ENCODE data around the gene ANKH.

The ANKH gene

GRCh38 chr5:14895301-14895700 lies 23.7 kb upstream of the ANKH start:
- Histone ChIP-seq H2AK5ac (ENCODE audit: low read length) (no peak overlapping the region), H3K4me1 (ENCODE audit: control insufficient read depth, low read depth, low read length) (no peaks in the 10 kb centered on the region), H3K27me3 (ENCODE audit: insufficient read depth, low read length, poor library complexity) (no peaks in the 10 kb centered on the region), H3K4ac (ENCODE audit: low read depth, low read length) (no peak overlapping the region), H4K5ac (ENCODE audit: low read length) (no peak overlapping the region), H3K79me1 (ENCODE audit: low read length) (no peaks in the 10 kb centered on the region), H3K9ac (ENCODE audit: low read length) (no peak overlapping the region), H3K27ac (ENCODE audit: low read depth, low read length) (no peak overlapping the region), H3K4me3 (ENCODE audit: low read length) (no peak overlapping the region), H2BK120ac (ENCODE audit: low read depth, low read length) (no peak overlapping the region), H3K23ac (ENCODE audit: low read length) (no peak overlapping the region), H3K79me2 (ENCODE audit: control insufficient read depth, insufficient read depth, low read length) (no peaks in the 10 kb centered on the region), H2BK15ac (replicated peaks; ENCODE audit: low read depth) (no peak overlapping the region), H3K4me2 (ENCODE audit: low read length) (no peak overlapping the region), H4K8ac (ENCODE audit: low read depth, low read length) (no peak overlapping the region), H3K18ac (ENCODE audit: low read length) (no peak overlapping the region), H2BK5ac (ENCODE audit: low read length) (no peak overlapping the region), H3K56ac (ENCODE audit: low read length) (no peak overlapping the region), H3K36me3 (ENCODE audit: control insufficient read depth, insufficient read depth, low read length) (no peaks in the 10 kb centered on the region)
- no peak for DNase-seq
- no CpG with 5 or more reads among the region's 6 CpGs for WGBS (ENCODE audit: extremely low coverage, insufficient coverage, low lambda C conversion rate)

- Histone ChIP-seq H4K8ac (ENCODE audit: low read depth, low read length) (no peak overlapping the region), H3K56ac (ENCODE audit: low read length) (no peak overlapping the region), H3K4me3 (ENCODE audit: low read length) (no peak overlapping the region), H3K4me1 (ENCODE audit: control insufficient read depth, low read depth, low read length) (no peaks in the 10 kb centered on the region), H2BK120ac (ENCODE audit: low read depth, low read length) (no peak overlapping the region), H3K27ac (ENCODE audit: low read depth, low read length) (no peak overlapping the region), H4K5ac (ENCODE audit: low read length) (no peak overlapping the region), H3K79me1 (ENCODE audit: low read length) (no peaks in the 10 kb centered on the region), H3K36me3 (ENCODE audit: control insufficient read depth, insufficient read depth, low read length) (no peaks in the 10 kb centered on the region), H3K4me2 (ENCODE audit: low read length) (no peak overlapping the region), H3K23ac (ENCODE audit: low read length) (no peak overlapping the region), H2AK5ac (ENCODE audit: low read length) (no peak overlapping the region), H2BK15ac (replicated peaks; ENCODE audit: low read depth) (no peak overlapping the region), H3K4ac (ENCODE audit: low read depth, low read length) (no peak overlapping the region), H3K27me3 (ENCODE audit: insufficient read depth, low read length, poor library complexity) (no peaks in the 10 kb centered on the region), H3K18ac (ENCODE audit: low read length) (no peak overlapping the region), H3K79me2 (ENCODE audit: control insufficient read depth, insufficient read depth, low read length) (no peaks in the 10 kb centered on the region), H3K9ac (ENCODE audit: low read length) (no peak overlapping the region), H2BK5ac (ENCODE audit: low read length) (no peak overlapping the region)
- DNase-seq, result no peak
- WGBS (ENCODE audit: extremely low coverage, insufficient coverage, low lambda C conversion rate), result no CpG with 5 or more reads among the region's 3 CpGs
Observed at GRCh38 chr5:14894748-14895147, 23.2 kb upstream of the ANKH start.

GRCh38 chr5:14893381-14893780 lies 21.8 kb upstream of the ANKH start:
- no peaks in the 10 kb centered on the region for H3K4me1 ChIP-seq (ENCODE audit: control insufficient read depth, low read depth, low read length)
- H3K79me1 ChIP-seq (ENCODE audit: low read length), result no peaks in the 10 kb centered on the region
- no peak overlapping the region for H4K5ac ChIP-seq (ENCODE audit: low read length)
- H4K8ac ChIP-seq (ENCODE audit: low read depth, low read length), result no peak overlapping the region
- H3K27me3 ChIP-seq (ENCODE audit: insufficient read depth, low read length, poor library complexity), result no peaks in the 10 kb centered on the region
- no peak overlapping the region for H3K4ac ChIP-seq (ENCODE audit: low read depth, low read length)
- H3K23ac ChIP-seq (ENCODE audit: low read length), result no peak overlapping the region
- H3K27ac ChIP-seq (ENCODE audit: low read depth, low read length), result no peak overlapping the region
- no peak overlapping the region for H3K9ac ChIP-seq (ENCODE audit: low read length)
- no peak overlapping the region for H2BK15ac ChIP-seq (replicated peaks; ENCODE audit: low read depth)
- no peak overlapping the region for H2BK5ac ChIP-seq (ENCODE audit: low read length)
- no peak overlapping the region for H2BK120ac ChIP-seq (ENCODE audit: low read depth, low read length)
- H2AK5ac ChIP-seq (ENCODE audit: low read length), result no peak overlapping the region
- no peak overlapping the region for H3K18ac ChIP-seq (ENCODE audit: low read length)
- DNase-seq, result no peak
- no peak overlapping the region for H3K4me2 ChIP-seq (ENCODE audit: low read length)
- no peaks in the 10 kb centered on the region for H3K36me3 ChIP-seq (ENCODE audit: control insufficient read depth, insufficient read depth, low read length)
- no peak overlapping the region for H3K4me3 ChIP-seq (ENCODE audit: low read length)
- H3K79me2 ChIP-seq (ENCODE audit: control insufficient read depth, insufficient read depth, low read length), result no peaks in the 10 kb centered on the region
- no peak overlapping the region for H3K56ac ChIP-seq (ENCODE audit: low read length)

- no peak overlapping the region for H2BK15ac ChIP-seq (replicated peaks; ENCODE audit: low read depth)
Observed at GRCh38 chr5:14890846-14891245, 19.3 kb upstream of the ANKH start.

GRCh38 chr5:14884062-14884612 lies 12.6 kb upstream of the ANKH start:
- no CpG with 5 or more reads among the region's 4 CpGs for WGBS (ENCODE audit: extremely low coverage, insufficient coverage, low lambda C conversion rate)
- Histone ChIP-seq H3K4me3 (ENCODE audit: low read length) (no peak overlapping the region), H2BK5ac (ENCODE audit: low read length) (no peak overlapping the region), H2BK15ac (replicated peaks; ENCODE audit: low read depth) (no peak overlapping the region), H3K9ac (ENCODE audit: low read length) (no peak overlapping the region), H2AK5ac (ENCODE audit: low read length) (no peak overlapping the region), H3K23ac (ENCODE audit: low read length) (no peak overlapping the region), H3K4ac (ENCODE audit: low read depth, low read length) (no peak overlapping the region), H3K36me3 (ENCODE audit: control insufficient read depth, insufficient read depth, low read length) (no peaks in the 10 kb centered on the region), H4K8ac (ENCODE audit: low read depth, low read length) (no peak overlapping the region), H3K27ac (ENCODE audit: low read depth, low read length) (no peak overlapping the region), H3K79me1 (ENCODE audit: low read length) (no peaks in the 10 kb centered on the region), H3K4me2 (ENCODE audit: low read length) (no peak overlapping the region), H3K79me2 (ENCODE audit: control insufficient read depth, insufficient read depth, low read length) (no peaks in the 10 kb centered on the region), H2BK120ac (ENCODE audit: low read depth, low read length) (no peak overlapping the region), H3K56ac (ENCODE audit: low read length) (no peak overlapping the region), H4K5ac (ENCODE audit: low read length) (no peak overlapping the region), H3K27me3 (ENCODE audit: insufficient read depth, low read length, poor library complexity) (no peaks in the 10 kb centered on the region), H3K4me1 (ENCODE audit: control insufficient read depth, low read depth, low read length) (no peaks in the 10 kb centered on the region), H3K18ac (ENCODE audit: low read length) (no peak overlapping the region)
- no peak for DNase-seq

More at GRCh38 chr5:14890846-14891245, 19.3 kb upstream of the ANKH start:
- no peak overlapping the region for H3K4me2 ChIP-seq (ENCODE audit: low read length)
- no peak for DNase-seq
- WGBS (ENCODE audit: extremely low coverage, insufficient coverage, low lambda C conversion rate), result no CpG with 5 or more reads among the region's 5 CpGs
- no peaks in the 10 kb centered on the region for H3K27me3 ChIP-seq (ENCODE audit: insufficient read depth, low read length, poor library complexity)
- no peak overlapping the region for H3K23ac ChIP-seq (ENCODE audit: low read length)
- H3K79me1 ChIP-seq (ENCODE audit: low read length), result no peaks in the 10 kb centered on the region
- no peak overlapping the region for H3K4me3 ChIP-seq (ENCODE audit: low read length)
- no peak overlapping the region for H3K4ac ChIP-seq (ENCODE audit: low read depth, low read length)
- no peaks in the 10 kb centered on the region for H3K4me1 ChIP-seq (ENCODE audit: control insufficient read depth, low read depth, low read length)
- H3K56ac ChIP-seq (ENCODE audit: low read length), result no peak overlapping the region
- no peak overlapping the region for H3K18ac ChIP-seq (ENCODE audit: low read length)
- H2BK5ac ChIP-seq (ENCODE audit: low read length), result no peak overlapping the region
- H2BK120ac ChIP-seq (ENCODE audit: low read depth, low read length), result no peak overlapping the region
- no peak overlapping the region for H4K5ac ChIP-seq (ENCODE audit: low read length)
- H4K8ac ChIP-seq (ENCODE audit: low read depth, low read length), result no peak overlapping the region
- no peaks in the 10 kb centered on the region for H3K36me3 ChIP-seq (ENCODE audit: control insufficient read depth, insufficient read depth, low read length)
- H3K79me2 ChIP-seq (ENCODE audit: control insufficient read depth, insufficient read depth, low read length), result no peaks in the 10 kb centered on the region
- H3K9ac ChIP-seq (ENCODE audit: low read length), result no peak overlapping the region
- H2AK5ac ChIP-seq (ENCODE audit: low read length), result no peak overlapping the region
- no peak overlapping the region for H3K27ac ChIP-seq (ENCODE audit: low read depth, low read length)
